Renal cortical epithelial cell (primary cell): ENCODE data around the gene STXBP6. TPM values are rescaled to one million over a fixed set of nuclear protein-coding genes. Genes with fewer than 3 reads are reported as not detected.
A peak's percentile ranks its signal among the peaks of the same experiment; 100 is the strongest.
"Not testable (repeated sequence)": the region's sequence is repeated elsewhere in the genome, so short reads cannot be mapped to it uniquely, and the experiment has no call there.

Experiments used
- DNase-seq: peaks from one replicate; pipeline ENCODE4 v3.0.0-alpha.2; 2011; ENCODE audit warnings: low read depth
- total RNA-seq: library from RNA; depleted of rRNA; stranded (reverse); fragments of >200 nt; gene quantifications from 2 replicates; pipeline ENCODE4 v1.2.3, GENCODE V29; 2014

The STXBP6 gene
- total RNA-seq, 1 donor from 2014 or later: 0.50 TPM

DNA sequence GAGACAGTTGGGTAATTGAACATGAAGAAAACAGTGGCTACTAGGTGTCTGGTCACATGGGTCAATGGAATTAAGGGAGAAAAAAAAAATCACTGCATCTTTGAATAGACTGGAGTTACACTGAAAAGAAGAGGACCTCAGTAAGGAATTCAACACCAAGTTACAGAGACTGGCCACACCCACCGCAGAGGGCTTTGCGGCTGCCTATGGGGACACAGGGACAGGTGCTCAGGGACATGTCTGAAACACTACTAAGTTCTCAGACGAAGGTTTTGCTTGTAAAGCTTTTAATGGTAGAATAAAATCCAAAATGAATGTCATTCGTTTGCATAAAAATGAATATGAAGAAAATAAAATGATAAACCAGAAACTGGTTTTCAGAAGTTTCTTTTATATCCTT, 93.8 kb downstream of the STXBP6 start:
- no peak for DNase-seq

DNA sequence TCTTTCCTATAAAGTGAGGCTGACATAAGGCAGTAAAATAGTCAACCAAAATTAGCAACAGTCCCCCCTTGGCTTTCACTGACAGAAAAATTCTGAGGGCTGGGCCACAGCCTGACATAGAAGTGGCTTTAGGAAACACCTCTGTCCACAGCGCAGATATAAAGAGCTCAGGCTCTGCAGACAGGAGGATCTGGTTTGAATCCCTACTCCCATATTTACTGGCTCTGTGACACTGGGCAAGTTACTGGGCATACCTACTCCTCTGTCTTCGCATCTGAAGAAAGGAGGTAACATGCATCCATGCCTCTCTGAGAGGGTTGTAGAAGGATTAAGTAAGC, 95.3 kb downstream of the STXBP6 start:
- DNase-seq: no peak

DNA sequence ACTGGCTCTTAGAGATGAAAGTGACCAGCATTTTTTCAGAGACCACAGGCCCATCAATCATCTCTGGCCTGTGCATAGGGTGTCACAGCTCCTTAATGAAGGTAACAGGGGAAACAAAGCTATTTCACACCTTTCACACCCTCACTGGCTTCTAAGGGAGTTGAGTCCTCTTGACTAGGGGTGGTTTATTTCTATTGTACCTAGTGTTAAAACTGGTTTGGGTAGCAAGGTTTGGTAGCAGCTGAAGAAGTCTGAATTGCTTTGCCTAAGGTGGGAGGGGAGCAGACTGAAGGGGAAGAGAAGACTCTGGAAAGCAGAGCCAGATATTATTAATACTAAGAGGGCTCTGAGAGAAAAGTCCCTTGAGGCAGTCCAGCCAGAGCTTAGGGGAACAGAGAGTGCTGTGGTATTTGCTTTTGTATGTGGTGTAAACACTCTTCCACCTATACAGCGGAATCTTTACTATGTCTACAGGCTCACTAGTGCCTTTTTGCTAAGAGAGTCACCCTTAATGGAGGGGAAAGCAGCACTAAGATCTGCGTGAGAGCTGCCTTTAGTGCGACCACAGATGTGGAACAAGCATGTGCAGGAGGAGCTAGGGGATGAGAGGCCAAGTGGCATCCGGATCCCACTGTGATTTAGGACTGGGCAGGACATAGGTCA, 95.8 kb downstream of the STXBP6 start:
- no peak for DNase-seq

DNA sequence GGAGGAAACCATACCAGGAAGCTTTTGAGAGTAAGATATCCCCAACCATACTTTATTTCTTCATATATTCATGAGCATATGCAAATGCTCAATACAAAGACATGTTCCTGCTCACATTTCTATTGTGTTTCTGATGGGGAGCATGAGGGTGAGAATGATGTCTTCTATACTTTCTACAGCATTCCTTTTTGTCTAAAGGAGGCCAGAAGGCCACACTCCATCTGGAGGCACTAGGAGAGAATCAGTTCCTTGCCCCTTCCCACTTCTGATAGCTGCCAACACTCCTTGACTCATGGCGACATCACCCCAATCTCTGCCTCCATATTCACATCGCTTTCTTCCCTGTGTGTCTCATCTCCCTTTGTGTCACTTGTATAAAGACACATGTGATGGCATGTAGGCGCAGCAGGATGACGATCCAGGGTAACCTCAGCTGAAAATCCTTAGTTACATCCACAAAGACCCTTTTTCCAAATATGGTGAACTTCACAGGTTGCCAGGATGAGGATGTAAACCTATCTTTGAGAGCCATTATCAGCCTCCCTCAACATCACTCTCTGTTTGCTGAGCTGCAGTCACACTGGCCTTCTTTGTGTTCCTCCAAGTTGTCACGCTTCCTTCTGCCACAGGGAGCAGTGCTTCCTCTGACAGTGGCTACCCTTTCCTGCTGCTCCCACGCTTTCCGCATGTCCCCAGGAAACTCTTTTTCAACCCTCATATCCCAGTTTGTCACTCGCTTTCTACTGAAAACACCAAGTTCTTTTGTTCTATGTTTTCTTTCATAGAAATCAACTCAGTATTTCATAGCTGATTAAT, 96.9 kb downstream of the STXBP6 start:
- DNase-seq: no peak

DNA sequence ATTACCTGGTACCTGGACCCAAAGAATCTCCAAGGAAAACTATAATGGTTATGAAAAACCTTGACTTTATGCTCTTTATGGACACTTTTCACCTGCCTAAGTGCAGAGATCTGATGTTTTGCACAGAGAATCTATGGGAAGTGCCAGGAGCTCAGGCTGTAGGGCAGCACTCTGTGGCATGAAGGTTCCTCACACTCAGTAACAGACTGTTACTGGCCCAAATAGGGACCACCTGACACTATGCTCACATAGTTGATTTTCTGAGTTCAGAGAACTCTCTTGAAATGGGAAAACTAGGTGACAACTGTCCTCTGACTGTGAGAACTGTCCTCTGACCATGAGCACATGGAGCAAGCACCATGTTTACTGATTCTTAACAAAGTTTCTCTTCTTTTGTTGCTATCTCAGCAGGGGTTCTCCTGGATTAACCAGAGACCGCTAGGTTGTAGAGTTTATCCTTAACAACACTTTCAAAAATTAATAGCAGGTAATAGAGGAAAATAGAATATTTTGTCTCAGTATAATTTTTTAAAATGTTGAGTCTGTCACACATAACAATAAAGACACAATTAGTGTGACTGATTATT, 101.6 kb downstream of the STXBP6 start:
- DNase-seq: no peak

DNA sequence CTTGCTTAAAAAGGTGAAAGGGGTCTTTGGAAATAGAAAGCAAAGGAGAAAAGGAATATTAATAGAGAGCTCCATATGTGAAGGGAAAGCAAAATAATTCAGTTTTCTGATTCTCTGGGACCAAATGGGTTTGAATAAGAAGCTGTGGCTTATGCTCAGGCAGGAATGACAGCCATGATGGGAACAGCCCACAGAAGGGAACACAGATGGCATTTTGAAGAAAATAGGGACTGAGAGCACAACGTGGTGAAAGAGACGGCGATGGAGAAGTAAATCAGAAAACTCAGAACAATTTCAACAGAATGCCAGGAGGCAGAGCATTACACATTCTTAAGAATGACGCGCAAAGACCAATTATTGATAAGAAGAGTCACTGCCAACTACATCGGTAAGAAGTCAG, 102.8 kb downstream of the STXBP6 start:
- DNase-seq: no peak

DNA sequence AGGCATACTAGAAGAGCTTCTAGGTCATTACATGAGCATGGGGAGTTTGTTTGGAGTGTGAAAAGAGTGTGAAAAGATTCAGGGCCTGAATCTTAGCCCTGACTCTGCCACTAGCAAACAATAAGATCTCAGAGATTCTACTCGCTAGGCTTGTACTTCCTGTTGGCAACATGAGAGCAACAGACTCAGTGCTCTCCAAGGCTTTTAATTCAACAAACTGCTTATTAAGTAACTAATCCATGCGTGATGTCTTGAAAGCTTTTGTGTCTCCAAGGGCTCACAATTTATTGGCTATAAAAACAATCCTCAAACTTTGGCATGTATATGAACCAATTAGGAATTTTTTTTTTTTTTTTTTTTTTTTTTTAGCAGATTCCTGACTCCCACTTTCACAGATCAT, 105.1 kb downstream of the STXBP6 start:
- DNase-seq: no peak

DNA sequence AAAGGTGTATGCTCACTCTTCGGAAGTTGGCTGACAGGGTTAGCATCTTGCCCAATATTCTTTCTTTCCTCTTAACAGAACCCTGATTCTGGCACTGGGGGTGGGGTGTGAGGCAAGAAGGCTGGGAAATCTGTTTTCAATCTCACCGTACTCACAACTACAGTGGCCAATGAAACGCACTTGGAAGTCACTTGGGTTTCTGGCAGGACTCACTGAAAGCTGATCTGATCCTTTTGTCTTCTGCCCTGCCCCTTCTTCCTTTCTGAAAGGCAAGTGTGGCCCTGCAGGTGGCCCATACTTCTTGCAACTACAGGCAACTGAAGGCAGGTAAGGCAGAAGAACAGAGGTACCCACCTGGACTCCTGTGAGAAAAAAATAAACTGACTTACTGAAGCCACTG, 106.9 kb downstream of the STXBP6 start:
- no peak for DNase-seq

DNA sequence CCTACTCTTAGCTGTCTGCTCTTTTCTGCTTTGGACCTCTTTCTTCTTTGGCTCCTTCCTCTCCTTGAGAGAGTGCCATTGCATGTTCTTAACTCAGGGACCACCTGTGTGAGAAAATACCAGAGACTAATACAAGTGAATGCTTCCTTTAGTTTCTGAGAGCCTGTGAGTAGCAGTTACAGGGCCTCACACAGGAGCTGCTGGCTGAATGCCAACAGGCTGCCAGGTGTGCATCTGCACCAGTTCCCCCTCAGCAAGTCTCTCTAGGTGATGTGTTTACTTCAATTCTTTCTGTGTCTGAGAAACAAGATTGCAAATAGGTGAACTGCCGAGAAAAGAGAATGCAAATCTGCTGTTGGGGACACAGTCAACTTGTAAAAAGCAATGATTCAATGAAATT, 108.2 kb downstream of the STXBP6 start:
- DNase-seq: no peak

DNA sequence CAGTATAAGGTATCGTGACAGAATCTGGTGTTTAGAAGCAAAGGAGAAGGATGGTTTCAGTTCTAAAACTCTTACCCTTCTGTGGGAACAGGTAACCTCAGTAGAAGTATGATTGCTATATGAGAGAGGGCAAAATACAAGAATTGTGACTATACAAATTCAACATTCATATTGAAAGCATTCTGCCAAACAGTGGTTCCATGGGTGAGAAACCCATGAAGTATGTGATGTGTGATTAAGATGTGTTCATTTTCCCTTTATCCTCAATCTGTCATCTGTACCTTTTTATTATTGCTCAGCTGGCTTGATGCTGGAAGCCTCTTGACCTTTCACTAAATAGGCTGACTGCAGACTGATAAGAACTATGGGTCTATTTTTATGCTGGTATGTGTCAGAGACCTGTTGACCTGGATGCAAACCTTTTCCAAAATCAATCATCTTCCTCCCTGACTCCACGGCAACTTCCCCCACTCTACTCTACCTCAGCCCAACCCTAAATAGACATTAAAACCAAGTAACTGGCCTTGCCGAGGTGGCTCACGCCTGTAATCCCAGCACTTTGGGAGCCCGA, 109.6 kb downstream of the STXBP6 start:
- no peak for DNase-seq

DNA sequence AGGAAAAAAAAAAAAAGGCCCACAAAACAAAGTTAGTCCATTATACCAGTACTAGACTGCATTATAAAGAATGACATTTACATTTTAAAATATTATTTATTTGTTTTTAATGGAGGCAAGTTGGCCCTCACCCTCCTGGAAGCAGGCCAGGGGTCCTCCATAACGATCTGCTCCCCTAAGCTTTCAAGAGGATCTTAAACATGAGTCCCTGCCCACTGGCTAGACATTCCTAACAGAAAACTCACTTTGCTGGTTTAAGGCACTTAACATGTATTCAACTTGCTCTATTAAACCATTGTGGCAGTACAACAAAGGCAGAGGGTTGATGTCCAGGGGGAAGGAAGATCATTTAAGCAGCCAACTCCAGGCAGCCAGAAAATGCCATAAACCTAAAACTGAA, 111.4 kb downstream of the STXBP6 start:
- DNase-seq: no peak

DNA sequence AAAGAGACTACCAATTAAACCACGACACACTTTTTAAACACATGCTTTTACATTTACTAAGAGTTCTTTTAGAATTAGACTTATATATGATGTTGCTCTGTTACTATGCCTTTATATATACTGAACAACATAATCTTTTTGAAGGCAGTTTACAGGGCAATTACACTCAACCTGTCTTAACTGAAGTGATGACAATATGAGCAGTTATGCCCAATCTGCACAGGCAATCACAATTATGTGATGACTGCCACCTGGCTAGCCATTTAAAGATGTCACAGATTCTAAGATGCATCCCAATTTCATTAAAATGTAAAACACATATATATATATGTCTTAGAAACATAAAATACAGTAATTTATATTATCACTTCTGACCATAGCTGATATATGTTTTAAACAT, 112.6 kb downstream of the STXBP6 start:
- no peak for DNase-seq

DNA sequence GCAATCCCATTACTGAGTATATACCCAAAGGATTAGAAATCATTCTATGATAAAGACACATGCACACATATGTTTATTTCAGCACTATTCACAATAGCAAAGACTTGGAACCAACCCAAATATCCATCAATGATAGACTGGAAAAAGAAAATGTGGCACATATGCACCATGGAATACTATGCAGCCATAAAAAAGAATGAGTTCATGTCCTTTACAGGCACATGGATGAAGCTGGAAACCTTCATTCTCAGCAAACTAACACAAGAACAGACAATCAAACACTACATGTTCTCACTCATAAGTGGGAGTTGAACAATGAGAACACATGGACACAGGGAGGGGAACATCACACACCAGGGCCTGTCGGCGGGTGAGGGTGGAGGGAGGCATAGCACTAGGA, 113.2 kb downstream of the STXBP6 start:
- not testable (repeated sequence) for DNase-seq

DNA sequence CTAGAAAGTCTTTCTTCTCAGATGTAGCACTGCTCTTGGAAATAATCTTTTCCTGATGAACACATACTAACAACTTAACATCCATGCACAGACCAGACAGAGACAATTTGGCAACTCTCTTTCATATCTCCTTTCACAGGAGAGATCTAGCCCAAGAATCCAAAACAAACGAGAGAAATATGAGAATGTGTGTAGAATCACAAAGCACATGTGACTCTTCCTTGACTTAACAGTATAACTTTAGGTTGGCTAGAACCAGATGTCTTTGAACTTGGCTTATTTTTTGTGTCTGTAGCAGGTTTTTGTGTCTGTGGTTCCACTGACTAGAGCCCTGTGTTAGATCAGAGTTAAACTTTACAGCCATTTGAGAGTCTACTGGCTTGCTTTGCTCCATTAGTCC, 114.2 kb downstream of the STXBP6 start:
- DNase-seq: no peak

DNA sequence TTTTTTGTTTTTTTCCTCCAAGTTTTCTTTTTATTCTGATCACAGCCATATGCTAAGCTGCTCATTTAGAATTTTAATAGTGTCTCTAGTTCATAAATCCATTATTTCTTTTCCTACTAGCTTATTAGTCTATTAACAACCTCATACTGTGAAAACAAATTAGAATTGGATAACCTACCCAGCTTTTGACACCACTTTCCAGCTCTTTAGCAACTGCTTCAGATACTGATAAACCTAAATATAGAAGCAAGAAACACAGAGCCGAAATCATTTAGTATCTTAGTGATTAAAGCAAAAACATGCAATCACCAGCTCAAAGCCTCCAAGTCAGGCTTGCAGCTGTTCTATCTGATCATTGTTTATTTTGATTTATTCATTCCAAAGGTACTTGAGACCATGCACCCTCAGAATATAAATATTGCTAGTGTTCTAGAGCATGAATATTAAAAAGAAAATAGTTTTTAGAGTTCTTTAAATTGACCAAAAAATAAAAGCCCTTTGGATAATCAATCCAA, 121.5 kb downstream of the STXBP6 start:
- DNase-seq: no peak

DNA sequence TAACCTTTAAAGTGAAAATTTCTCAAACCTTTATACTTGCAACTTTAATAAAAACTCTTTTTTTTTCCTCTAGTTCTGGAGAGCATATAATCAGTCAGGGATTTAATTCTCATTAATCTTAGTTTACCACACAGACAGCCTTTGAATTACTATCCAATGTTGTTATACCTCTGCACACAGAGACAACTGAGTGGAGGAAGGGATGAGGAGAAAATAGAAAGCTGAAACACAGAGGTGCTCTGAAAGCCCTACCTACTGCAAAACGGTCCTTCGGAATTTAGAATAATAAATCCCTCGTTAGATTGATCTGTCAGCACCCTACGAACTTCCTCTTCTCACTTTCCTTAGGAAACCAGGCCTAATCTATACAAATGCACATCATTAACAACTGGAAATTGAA, 122.1 kb downstream of the STXBP6 start:
- DNase-seq: no peak

DNA sequence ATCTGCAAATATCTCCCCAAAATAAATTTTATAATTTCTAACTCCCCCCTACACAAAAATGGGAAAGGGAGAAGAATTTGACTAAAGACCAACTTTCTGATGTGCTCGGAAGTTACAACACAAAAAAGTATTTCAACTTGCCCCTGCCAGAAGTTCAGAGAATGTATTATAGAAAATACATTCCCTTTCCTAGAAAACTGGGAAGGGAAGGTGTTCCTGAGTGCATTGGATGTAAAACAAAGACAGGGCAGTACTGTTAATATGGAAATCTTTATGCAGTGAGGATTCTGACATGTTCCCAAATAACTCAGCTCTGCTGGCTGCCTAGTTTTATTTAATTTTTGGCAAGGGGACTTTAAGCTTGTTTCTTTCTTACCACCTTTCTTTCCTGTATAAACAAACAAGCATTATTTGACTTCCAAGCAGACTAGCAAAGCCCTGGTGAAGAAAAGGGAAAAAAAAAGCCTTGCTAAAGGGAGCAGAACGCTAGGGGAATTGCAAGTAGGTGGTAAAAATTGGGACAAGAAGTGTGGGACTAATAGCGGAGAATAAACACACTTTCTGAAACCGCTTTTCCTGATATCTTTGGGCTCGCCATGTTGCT, 124.1 kb downstream of the STXBP6 start:
- no peak for DNase-seq

DNA sequence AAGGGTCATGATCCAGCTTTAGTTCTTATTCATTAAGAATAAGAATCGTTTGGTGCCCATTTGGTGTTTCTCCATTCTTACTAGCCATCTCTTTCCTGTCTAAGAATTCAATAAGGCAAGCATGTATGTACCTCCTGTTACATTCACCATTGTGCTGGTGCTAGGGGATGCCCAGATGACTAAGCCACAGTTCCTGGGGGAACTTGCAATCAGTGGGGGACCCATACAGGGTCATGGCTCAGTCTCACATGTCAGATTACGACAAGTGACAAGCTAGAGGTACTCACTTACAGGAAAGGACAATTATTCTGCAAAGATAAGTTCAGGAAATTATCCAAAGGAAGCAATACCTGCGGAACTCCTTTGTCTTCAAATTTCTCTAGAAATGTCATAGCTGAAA, 125.4 kb downstream of the STXBP6 start:
- no peak for DNase-seq

DNA sequence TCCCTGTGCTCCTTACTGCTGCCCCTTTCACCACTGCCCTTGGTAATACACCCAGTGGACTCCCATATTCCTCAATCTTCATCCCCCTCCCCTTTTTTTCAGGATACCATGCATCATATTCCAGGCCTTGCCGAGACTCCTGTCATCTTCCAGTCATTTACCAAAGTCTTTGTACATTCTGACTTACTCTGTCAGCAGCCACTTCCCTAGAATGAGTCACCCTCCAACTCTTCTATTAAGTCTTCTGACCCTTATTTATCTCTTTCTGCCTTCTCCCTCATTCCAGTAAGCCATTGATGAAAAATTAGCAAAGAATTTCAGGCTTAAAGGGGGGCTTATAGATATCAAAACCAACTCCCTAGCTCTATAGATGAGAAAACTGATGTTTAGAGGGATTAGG, 128.0 kb downstream of the STXBP6 start:
- peak; percentile 44 for DNase-seq

DNA sequence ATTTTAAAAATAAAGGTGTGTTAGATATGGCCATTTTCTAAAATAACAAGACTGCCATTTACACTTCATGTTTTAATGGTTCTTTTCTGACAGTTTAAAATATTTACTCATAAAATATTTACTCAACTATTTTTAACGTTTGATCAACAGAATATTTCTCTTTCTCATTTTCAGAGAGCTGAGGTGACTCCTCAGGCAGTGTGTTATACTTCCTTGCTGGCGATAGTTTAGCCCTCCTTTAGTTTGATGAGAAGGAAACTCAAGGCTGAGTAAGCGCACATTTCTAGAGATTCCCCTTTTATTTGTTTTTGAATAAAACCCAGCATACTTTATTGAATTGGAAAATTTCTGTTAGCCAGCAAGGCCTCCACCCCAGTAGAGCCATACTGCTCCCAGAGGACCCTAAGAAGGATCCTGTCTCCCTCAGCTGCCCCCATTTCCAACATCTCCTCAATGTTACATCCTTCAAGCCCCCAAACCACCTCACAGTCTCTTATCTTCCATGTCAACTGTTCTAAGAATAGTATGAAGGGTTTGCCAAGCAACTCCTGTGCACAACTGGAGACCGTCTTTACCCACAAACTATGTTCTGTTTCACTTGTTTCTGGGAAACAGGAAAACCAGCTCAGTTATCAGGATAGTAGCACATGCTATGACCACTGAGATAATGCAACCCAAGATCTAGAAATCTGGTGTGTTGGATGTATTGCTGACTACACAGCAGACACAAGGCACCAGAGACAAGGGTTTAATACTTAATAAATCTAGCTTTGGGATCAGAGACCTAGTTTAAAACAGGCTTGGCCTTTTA, 129.5 kb downstream of the STXBP6 start:
- DNase-seq: no peak

DNA sequence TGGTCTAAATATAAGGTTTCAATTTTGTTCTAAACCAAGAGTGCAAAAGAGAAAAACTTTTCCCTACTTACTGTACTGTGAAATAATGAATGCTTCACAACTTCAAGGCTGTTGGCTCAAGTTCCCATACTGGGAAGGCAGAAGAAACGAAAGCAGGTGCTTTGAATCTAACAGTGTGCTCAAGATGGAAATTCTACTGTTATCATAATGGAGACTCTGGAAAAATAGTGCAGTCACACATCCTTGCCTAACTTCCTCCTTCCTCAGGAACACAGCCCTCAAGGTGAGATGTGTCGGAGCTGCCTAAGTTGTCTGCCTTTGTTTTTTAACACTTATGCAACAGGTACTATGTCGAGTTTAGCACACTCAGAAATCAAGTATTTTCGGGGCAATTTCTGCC, 131.1 kb downstream of the STXBP6 start:
- DNase-seq: no peak
